GM21423 (cell line): ENCODE results near the gene MRPL20.
"Not testable (repeated sequence)": the region's sequence is repeated elsewhere in the genome, so short reads cannot be mapped to it uniquely, and the experiment has no call there.

Experiments used
- ATAC-seq: cut with Tn5 transposase; IDR thresholded peaks from one replicate; pipeline ENCODE4 v1.9.1; 2021; ENCODE audit warnings: mild to moderate bottlenecking, moderate library complexity; ENCODE audit not compliant: unreplicated experiment

MRPL20 gene

DNA sequence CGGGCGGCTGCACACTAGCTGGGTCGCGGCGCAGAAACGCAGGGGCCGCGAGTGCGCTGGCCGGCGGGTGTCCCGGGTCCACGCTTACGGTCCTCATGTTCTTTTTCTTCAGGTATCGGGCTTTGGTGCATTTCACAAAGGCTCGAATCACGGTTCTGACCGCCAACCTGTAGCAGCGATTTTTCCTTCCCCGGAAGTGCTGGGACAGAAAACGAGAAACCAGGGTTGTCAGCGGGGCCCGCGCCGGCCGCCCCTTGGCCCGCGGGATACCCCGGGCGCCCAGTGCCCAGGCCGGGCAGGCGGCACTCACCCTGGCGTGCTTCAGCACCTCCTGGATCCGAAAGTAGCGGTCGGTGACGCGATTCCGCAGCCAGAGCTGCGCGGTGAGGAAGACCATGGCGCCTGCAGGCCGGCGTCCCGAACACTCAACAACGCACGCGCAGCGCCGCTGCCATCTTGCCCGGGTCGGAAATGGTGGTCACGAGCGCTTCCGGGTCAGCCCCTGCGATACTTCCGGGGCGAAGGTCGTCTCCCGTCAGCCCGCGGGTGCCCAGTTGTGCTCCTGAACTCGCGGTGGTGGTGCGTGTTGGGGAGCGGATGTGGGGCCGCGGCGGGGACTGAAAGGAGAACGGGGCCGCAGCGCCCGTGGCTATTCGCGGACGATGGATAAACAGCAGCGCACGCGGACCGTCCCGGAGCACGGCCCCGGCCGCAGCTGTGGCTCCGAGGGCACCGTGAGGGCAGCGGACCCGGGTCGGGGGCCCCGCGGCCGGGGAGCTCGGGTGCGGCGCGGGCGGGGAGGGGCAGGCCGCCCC lies at the start of gene MRPL20:
TSS of gene MRPL20 (minus strand) at position 473 of the 815 bp plus-strand sequence. CDS start at position 397, 76 bp downstream.
- ATAC-seq = peak; percentile 94

DNA sequence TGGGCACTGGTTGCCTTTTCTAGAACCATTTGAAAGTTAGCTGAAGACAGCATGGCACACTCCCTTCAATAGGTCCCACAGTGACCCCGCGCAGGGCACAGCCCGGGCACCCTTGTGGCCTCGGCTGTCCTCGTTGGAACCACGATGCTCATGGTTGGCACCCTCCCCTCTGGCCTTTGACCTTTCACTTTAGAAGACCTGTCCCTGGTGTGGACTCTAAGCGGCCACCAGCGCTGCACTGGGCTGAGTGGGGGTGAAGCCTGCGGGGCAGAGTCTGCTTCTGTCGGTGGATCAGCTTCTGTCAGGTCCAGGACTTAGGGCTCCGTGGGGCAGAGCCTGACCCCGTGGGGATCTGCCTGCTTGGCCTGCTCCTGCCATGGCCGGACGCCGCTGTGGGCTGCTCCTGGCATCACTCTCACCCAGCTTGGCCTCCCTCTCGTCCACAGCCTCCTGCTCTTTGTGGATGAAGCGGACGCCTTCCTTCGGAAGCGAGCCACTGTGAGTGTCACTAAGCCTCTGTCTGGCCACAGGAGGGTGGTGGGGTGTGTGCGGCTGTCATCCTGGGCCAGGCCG lies 49.7 kb upstream of the MRPL20 start:
- not testable (repeated sequence) for ATAC-seq

DNA sequence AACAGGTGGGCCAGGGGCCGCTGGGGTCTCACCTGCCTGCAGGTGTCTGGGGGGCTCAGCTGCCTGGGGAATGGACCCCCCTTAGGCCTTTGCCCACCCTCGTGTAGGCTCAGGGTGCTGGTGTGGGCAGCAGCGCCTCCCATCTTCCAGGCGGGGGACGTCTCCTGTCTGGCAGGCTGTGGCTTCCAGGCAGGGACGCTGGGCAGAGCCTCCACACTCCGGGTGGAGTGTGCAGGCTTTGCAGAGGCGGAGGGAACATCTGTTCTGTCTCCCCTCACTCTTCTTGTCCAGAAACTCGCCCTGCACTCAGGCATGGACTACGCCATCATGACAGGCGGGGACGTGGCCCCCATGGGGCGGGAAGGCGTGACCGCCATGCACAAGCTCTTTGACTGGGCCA lies 48.8 kb upstream of the MRPL20 start:
- not testable (repeated sequence) for ATAC-seq

DNA sequence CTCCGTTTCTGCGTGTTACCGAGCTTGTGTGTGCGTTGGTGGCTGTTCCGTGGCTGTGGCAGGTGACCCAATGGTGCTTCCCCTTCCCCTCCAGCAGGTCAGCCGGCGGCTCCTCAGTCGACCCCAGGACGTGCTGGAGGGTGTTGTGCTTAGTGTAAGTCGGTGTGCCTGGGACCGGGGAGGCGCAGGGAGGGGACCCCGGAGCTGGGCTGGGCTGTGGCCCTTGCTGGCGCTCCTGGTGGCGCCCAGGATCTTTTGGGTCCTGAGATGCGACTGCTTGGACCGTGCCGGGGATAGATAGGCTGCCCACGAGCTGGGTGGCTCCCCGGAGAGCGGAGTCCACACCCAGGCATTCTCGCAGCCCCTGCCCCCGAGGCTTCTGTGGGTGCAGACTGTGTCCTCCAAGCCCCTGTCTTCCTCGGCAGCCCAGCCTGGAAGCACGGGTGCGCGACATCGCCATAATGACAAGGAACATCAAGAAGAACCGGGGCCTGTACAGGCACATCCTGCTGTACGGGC lies 48.3 kb upstream of the MRPL20 start:
- no peak for ATAC-seq

DNA sequence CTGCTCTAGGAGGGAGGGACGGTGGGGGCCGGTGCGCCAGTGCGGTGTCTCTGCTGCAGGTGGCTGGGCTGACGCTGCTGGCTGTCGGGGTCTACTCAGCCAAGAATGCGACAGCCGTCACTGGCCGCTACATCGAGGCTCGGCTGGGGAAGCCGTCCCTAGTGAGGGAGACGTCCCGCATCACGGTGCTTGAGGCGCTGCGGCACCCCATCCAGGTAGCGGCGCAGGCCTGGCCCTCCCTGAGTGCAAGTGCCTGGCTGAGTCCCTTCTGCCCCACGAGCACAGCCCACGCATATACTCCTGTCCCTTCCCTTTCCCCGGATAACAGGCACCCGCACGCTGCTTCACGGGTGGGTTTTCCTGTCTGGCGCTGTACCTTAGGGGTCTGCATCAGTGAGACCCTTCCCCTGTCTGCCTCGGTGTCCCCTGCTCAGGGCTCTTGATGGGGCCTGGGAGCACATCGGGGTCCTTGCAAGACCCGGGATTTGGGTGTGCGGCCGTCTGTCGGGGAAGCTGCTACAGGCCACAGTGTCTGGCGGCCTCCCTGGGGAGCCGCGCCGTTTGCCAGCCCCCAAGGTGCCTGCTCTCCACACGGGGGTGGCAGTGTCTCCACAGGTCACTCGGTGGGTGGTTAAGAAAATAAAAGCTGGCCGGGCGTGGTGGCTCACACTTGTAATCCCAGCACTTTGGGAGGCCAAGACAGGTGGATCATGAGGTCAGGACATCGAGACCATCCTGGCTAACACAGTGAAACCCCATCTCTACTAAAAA lies 47.4 kb upstream of the MRPL20 start:
- not testable (repeated sequence) for ATAC-seq

DNA sequence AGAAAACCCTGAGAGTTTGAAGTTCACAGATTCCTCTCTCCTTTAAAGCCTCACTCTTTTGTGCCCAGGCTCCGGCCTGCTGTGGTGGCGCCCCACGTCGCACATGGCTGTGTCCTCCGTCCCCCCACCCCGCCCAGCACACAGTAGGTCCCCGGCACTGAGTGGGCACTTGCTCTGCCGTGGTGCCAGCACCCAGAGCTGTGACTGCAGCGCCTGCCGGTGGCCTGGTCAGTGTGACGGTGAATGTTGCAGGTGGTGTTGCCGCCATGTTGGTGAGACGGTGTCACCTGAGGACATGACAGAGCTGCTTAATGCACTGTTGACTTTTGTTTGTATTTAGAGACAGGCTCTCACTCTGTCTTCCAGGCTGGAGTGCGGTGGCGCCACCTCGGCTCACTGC lies 45.8 kb upstream of the MRPL20 start:
- no peak for ATAC-seq

DNA sequence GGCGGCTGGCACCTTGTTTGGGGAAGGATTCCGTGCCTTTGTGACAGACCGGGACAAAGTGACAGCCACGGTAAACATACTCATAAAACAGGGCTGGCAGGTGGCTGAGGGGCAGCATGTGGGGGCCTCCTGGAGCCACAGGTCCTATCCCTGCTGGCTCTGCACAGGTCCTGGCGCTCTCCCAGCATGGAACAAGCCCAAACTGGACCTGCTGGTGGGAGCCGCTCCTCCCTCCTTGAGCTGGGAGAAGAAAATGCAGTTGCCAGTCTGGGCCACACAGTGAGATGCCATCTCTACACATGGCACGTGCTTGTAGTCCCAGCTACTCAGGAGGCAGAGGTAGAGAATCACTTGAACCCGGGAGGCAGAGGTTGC lies 45.3 kb upstream of the MRPL20 start:
- ATAC-seq = not testable (repeated sequence)

DNA sequence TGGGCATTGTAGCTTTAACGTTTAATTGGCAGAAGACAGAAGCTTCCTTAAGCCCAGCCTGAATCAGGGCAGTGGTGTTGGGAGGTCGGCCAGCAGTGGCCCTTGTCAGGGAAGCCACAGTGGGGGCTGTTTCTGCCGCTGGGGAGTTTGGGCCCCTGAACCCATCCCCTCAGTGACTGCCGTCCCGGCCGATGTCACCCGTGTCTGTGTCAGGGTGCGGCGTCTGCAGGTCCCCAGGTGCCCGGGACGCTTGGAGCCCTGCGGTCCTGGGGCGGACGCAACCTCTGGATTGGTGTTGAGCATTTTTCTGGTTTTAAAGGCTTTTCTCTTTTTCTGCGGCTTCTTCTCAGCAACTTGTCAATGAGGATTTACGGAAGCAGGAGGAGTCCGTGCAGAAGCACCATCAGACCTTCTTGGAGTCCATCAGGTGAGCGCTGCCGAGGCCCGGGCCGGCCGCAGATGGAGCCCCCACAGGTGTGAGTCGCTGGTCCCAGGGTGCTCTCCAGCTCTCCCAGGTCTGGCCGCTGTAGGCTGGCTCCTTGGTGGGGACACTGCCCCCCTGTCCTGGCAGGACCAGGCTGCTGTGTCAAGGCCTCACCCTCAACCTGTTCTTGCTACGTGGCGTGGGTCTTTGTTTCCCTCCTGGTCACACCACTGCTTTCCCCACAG lies 44.7 kb upstream of the MRPL20 start:
- no peak for ATAC-seq

DNA sequence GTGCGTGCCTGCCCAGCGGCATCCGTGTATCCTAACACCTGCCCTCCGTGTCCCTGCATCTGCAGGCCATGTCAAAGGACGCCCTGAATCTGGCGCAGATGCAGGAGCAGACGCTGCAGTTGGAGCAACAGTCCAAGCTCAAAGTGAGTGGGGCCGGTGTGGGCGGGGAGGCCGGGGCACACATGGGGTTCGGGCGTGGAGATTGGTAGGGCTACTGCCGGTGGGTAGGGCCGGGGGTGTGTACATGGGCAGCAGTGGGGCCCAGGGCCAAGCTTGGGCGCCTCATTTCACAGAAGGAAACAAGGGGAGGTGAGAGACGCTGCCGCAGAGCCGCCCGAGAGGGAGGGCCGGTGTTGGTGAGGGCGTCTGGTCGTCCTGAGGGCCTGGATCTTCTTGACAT lies 43.5 kb upstream of the MRPL20 start:
- not testable (repeated sequence) for ATAC-seq

DNA sequence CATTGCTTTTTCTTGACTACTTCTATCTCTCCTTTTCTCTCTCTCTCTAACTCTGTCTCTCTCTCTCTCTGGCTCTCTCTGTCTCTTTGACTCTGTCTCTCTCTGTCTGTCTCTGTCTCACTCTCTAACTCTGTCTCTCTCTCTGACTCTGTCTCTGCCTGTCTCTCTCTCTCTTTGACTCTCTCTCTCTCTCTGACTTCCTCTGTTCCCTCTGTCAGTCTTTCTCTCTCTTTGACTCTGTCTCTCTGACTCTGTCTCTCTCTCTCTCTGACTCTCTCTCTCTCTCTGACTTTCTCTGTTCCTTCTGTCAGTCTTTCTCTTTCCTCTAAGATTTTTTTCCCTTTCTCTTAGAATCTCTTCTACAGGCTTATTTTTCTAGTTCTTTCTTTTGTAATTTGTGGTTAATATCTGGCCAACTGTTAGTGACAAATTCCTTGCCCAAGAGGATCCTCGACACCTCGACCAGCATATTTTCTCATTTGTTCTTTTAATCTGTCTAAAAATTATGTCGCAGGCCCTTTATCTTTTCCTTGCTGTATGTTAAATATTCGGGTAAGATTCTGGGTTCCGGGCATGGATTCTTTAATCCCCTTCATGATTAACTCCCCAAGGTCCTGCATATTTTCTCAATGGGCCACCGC lies 42.1 kb upstream of the MRPL20 start, which contains the start of gene ATAD3C:
TSS of gene ATAD3C (plus strand) at position 591 of the 641 bp plus-strand sequence. CDS start 995 bp downstream, outside the sequence.
- no peak for ATAC-seq

DNA sequence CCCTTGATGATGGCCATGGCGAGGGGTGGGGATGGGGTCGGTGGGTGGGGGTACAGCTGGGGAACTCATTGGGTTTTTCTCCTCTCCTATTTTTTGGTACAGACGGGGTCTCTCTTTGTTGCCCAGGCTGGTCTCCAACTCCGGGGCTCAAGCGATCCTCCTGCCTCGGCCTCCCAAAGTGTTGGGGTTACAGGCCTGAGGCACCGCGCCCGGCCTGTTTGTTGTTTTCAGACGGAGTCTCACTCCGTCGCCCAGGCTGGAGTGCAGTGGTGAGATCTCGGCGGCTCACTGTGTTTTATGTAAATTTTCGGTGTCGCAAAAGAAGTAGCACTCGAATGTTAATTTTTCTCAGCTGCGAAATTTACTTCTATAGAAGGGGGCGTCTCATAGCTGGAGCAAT lies 39.5 kb upstream of the MRPL20 start:
- ATAC-seq = not testable (repeated sequence)

DNA sequence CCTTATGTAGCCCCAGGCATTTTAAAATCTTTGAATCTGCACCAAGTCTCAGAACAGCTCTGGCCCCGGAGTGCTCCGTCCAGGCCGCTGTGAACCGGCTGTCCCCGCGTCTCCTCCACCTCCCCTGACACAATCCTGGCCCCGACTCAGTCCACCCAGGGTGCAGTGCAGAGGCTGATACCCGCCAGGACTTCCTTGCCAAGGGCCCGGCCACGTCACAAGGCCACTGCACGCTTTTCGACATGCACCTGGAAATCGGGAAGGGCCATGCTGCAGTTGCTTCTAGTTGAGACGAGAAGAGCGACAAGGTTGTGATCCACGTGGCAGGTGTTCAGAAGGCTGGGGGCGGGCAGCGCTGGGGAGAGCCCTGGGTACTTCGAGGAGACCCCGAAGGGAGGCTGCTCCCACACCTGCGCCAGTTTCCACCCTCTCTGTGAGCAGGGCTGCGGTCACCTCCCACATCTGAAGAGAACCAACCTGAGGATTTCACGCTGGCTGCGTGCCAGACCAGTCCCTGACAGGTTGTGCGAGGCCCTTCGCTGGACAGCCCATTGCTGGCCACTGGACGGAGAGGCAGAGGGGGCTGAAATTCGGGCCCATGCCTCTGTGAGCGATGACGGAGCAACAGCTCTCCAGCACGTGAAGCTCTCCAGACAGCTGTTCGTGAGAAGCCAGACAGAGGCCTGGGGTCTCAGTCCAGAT lies 35.1 kb upstream of the MRPL20 start:
- ATAC-seq = no peak

DNA sequence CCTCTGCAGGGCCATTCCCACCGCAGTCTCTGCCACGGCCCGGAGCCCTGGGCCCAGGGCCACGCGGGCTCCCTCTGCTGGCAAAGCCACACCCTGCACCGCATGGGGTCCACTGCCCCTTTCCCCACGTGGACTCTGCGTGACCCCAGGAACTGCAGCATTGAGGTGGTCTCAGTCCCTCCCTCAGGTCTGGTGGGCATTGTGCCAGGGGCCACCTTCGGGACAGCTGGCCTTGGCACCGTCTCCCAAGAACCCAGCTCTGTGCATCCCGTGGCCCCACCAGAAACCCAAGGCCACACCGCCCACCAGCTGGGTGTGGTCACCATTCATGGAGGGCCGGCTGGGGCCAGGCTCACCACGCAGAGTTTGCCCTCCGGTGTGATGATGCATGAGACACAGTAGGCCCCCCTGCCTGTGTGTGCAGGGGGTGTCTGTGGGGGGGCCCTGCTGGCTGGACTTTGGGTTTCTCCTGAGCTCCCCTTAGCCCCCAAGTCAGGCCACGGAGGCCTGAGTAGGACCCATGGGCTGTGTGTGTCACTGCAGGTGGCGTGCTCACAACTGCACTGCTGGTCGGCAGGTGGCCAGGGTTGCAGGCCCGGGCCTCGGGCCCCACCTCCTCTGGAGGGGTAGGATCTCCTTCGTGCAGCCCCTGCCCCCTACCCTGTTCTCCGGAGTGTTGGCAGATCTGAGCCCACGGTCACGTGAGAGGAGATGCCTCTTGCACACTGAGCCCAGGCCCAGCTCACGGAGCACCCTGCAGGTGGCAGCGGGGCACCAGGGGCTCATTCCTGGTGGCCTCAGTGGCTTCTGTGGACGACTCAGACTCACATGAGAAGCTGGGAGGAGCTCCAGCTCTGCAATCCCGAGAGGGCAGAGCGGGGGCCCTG lies 34.2 kb upstream of the MRPL20 start:
- ATAC-seq = no peak

DNA sequence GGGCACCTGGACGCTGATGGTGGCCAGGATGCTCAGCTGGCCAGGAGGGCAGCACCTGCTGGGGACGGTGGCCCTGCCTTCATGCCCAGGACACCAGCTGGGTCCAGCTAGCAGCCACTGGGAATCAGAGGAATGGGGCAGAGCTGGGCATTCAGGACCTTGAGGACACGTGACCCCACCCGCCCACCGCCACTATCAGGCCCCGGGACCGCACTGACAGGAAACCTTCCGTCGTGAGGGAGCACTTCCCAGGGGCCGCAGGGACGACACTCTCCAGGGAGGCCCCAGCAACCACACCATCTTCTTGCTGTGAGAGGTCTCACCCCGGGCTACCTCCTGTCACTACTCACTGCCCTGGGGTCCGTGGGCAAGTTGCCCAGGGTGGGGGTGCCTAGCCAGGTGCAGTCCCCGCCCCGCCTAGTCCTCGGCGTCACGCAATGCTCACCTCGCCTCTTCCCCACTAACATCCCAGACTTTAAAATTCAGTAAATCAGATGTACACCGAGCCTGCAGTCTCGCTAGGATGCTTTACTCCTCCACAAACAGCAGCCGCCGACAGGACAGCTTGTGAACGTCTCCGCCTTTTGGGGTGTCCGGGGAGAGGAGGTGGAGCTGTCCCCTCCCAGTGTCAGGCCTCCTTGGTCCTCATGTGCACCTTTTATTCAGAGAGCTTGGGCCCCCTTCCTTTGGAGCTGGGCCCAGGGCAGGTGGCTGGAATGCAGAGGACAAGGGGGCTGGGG lies 33.3 kb upstream of the MRPL20 start:
- no peak for ATAC-seq

DNA sequence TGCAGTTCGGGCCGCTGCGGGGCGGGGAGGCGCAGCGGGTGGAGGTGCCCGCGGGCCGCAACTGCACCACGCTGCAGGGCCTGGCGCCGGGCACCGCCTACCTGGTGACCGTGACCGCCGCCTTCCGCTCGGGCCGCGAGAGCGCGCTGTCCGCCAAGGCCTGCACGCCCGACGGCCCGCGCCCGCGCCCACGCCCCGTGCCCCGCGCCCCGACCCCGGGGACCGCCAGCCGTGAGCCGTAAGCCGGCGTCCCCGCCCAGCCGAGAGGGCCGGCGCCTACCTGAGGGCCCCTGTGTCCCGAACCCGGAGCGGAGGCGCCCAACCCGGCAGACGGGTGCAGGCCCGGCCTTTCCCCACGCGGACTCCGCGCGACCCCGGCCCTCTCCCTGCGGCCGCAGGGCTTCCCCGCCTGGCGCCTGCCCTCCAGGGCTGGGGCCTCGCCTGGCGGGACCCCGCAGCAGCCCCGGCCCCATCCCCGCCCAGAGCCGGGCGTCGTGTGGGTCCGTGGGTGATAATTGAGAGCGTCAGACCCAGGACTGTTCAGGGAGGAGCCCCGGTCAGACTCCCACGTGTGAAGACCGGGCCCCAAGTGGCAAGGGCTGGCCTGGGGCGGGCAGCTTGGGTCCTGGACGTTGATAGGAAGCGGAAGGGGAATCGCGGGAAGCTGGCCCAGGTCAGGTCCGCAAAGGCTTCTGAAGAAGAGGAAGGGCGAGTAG lies 32.6 kb upstream of the MRPL20 start:
- no peak for ATAC-seq

DNA sequence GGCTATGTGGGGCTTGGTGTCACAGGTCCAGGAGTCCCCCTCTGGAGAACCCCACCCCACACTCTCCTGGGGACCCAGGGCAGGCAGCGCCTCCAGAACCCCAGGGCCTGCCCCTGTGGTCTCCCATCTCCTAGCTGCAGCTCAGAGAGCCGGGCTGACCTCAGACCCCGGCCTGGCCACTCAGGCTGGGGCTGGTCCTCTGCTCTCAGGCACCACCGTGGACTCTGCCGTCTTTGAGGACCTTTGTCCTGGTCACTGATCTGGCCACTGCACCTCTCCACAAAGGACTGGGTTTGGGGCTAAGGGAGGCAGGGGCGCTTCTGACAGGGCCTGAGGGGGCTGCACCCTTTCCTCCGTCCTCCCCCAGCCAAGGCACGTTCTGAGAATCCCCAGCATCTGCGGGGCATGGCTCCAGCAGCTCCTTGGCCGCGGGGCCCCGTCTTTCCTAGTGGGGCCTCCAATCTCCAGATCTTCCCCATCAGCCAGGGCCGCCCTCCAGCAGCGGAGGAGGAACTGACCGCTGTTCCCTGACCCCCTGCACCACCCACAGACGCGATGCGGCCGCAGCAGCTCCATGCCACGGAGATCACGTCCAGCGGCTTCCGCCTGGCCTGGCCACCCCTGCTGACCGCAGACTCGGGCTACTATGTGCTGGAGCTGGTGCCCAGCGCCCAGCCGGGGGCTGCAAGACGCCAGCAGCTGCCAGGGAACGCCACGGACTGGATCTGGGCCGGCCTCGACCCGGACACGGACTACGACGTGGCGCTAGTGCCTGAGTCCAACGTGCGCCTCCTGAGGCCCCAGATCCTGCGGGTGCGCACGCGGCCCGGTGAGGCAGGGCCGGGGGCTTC lies 31.7 kb upstream of the MRPL20 start:
- ATAC-seq = no peak
